WTC11 (cell line): ENCODE measurements around the gene FHIT. TPM values are rescaled to one million over a fixed set of nuclear protein-coding genes. Genes with fewer than 3 reads are reported as not detected.

Experiments used
- ATAC-seq: fragments of 200-7000 bp; cut with Tn5 transposase; 2 replicates; pipeline ENCODE4 v1.10.0; 2021; ENCODE audit warnings: mild to moderate bottlenecking, moderate library complexity
- CTCF ChIA-PET: fragments of 300-600 bp; sonication (Branson Sonifier 250); formaldehyde crosslinking; loops from one replicate; lab custom pipeline; 2021; ENCODE audit warnings: antibody characterized with exemption; lab: Charles Lee
- POLR2A ChIA-PET: fragments of 350-600 bp; sonication (Branson Sonifier 250); formaldehyde crosslinking; loops from one replicate; lab custom pipeline; 2021; ENCODE audit warnings: antibody characterized with exemption; lab: Charles Lee
- DNase-seq: peaks from one replicate; pipeline ENCODE4 v3.0.0; 2021; ENCODE audit warnings: low spot score
- H3K27ac Mint-ChIP-seq: 2 replicates; pipeline ENCODE4 v1.8.0; 2021; ENCODE audit warnings: mixed read lengths
- H3K27me3 Mint-ChIP-seq: 2 replicates; pipeline ENCODE4 v1.8.0; 2021; ENCODE audit warnings: low read depth, mild to moderate bottlenecking, moderate library complexity, mixed read lengths
- H3K36me3 Mint-ChIP-seq: 2 replicates; pipeline ENCODE4 v1.8.0; 2021; ENCODE audit warnings: mixed read lengths
- H3K4me1 Mint-ChIP-seq: 2 replicates; pipeline ENCODE4 v1.8.0; 2022; ENCODE audit warnings: mixed read lengths
- H3K4me3 Mint-ChIP-seq: 2 replicates; pipeline ENCODE4 v1.8.0; 2021; ENCODE audit warnings: mild to moderate bottlenecking, moderate library complexity, mixed read lengths
- H3K9me3 Mint-ChIP-seq: 2 replicates; pipeline ENCODE4 v1.8.0; 2021; ENCODE audit warnings: mixed read lengths
- ATF1 ChIP-seq: sonication (generic); formaldehyde crosslinking; IDR thresholded peaks from 2 replicates; pipeline ENCODE4 v1.8.1; 2023; ENCODE audit warnings: mild to moderate bottlenecking, moderate library complexity, missing genetic modification reagents
- CBFB ChIP-seq: sonication (generic); formaldehyde crosslinking; IDR thresholded peaks from 2 replicates; pipeline ENCODE4 v1.8.1; 2022; ENCODE audit warnings: mild to moderate bottlenecking, low read depth, missing genetic modification reagents
- ELF4 ChIP-seq: sonication (generic); formaldehyde crosslinking; IDR thresholded peaks from 2 replicates; pipeline ENCODE4 v1.8.1; 2022; ENCODE audit warnings: low read depth, mild to moderate bottlenecking, moderate library complexity, missing genetic modification reagents
- FOXJ3 ChIP-seq: sonication (generic); formaldehyde crosslinking; IDR thresholded peaks from 2 replicates; pipeline ENCODE4 v1.9.0; 2021; ENCODE audit warnings: missing genetic modification reagents, mild to moderate bottlenecking, borderline replicate concordance
- FOXP1 ChIP-seq: sonication (generic); formaldehyde crosslinking; IDR thresholded peaks from 2 replicates; pipeline ENCODE4 v1.8.0; 2022; ENCODE audit warnings: missing genetic modification reagents, mild to moderate bottlenecking, moderate library complexity, borderline replicate concordance
- GABPB1 ChIP-seq: sonication (generic); formaldehyde crosslinking; IDR thresholded peaks from 2 replicates; pipeline ENCODE4 v1.8.1; 2023; ENCODE audit warnings: mild to moderate bottlenecking, missing genetic modification reagents
- HMGA2 ChIP-seq: fragments of 250-450 bp; sonication (Bioruptor Pico); IDR thresholded peaks from 2 replicates; pipeline ENCODE4 v1.4.0; 2021; ENCODE audit warnings: mild to moderate bottlenecking, moderate library complexity
- IRF2 ChIP-seq: sonication (generic); formaldehyde crosslinking; IDR thresholded peaks from 2 replicates; pipeline ENCODE4 v1.8.0; 2022; ENCODE audit warnings: low read depth, missing genetic modification reagents, borderline replicate concordance
- JAZF1 ChIP-seq: fragments of 250-450 bp; sonication (Bioruptor Pico); IDR thresholded peaks from 2 replicates; pipeline ENCODE4 v1.9.0; 2021; ENCODE audit warnings: moderate library complexity, mild to moderate bottlenecking, inconsistent platforms
- KAT7 ChIP-seq: sonication (generic); formaldehyde crosslinking; IDR thresholded peaks from 2 replicates; pipeline ENCODE4 v1.8.1; 2023; ENCODE audit warnings: missing genetic modification reagents, mild to moderate bottlenecking, borderline replicate concordance
- NR2C2 ChIP-seq: sonication (generic); formaldehyde crosslinking; IDR thresholded peaks from 2 replicates; pipeline ENCODE4 v1.8.0; 2022; ENCODE audit warnings: mild to moderate bottlenecking, missing genetic modification reagents
- SMAD4 ChIP-seq: sonication (generic); formaldehyde crosslinking; IDR thresholded peaks from 2 replicates; pipeline ENCODE4 v1.8.0; 2022; ENCODE audit warnings: mild to moderate bottlenecking, missing genetic modification reagents
- ZBTB21 ChIP-seq: sonication (generic); formaldehyde crosslinking; IDR thresholded peaks from 2 replicates; pipeline ENCODE4 v1.8.1; 2023; ENCODE audit warnings: mild to moderate bottlenecking, missing genetic modification reagents, borderline replicate concordance
- ZNF219 ChIP-seq: sonication (generic); formaldehyde crosslinking; IDR thresholded peaks from 2 replicates; pipeline ENCODE4 v1.8.0; 2023; ENCODE audit warnings: missing genetic modification reagents, mild to moderate bottlenecking, borderline replicate concordance
- ZNF396 ChIP-seq: fragments of 250-450 bp; sonication (Bioruptor Pico); IDR thresholded peaks from 2 replicates; pipeline ENCODE4 v1.8.0; 2021; ENCODE audit warnings: mild to moderate bottlenecking, moderate library complexity, borderline replicate concordance
- ZNF416 ChIP-seq: fragments of 250-450 bp; sonication (Bioruptor Pico); IDR thresholded peaks from 2 replicates; pipeline ENCODE4 v1.9.0; 2021; ENCODE audit warnings: mild to moderate bottlenecking, inconsistent platforms
- total RNA-seq: library from RNA; stranded (reverse); gene quantifications from 3 replicates; pipeline ENCODE4 v1.2.3, GENCODE V29; 2021
- TF ChIP-seq, protein P1 (sequence below): fragments of 250-450 bp; sonication (Bioruptor Pico); IDR thresholded peaks from 2 replicates; pipeline ENCODE4 v1.9.0; 2021; ENCODE audit warnings: mild to moderate bottlenecking, borderline replicate concordance
- TF ChIP-seq, protein P2 (sequence below): fragments of 250-450 bp; sonication (Bioruptor Pico); IDR thresholded peaks from 2 replicates; pipeline ENCODE4 v1.8.0; 2021; ENCODE audit warnings: mild to moderate bottlenecking
- TF ChIP-seq, protein P3 (sequence below): sonication (generic); formaldehyde crosslinking; IDR thresholded peaks from 2 replicates; pipeline ENCODE4 v1.8.1; 2022; ENCODE audit warnings: low read depth, mild to moderate bottlenecking, moderate library complexity, missing genetic modification reagents, borderline replicate concordance
- TF ChIP-seq, protein P4 (sequence below): sonication (generic); formaldehyde crosslinking; IDR thresholded peaks from 2 replicates; pipeline ENCODE4 v1.8.0; 2022; ENCODE audit warnings: mild to moderate bottlenecking, missing genetic modification reagents
- TF ChIP-seq, protein P5 (sequence below): sonication (generic); formaldehyde crosslinking; IDR thresholded peaks from 2 replicates; pipeline ENCODE4 v1.8.1; 2023; ENCODE audit warnings: mild to moderate bottlenecking, missing genetic modification reagents
- TF ChIP-seq, protein P6 (sequence below): sonication (generic); formaldehyde crosslinking; IDR thresholded peaks from 2 replicates; pipeline ENCODE4 v1.8.1; 2022; ENCODE audit warnings: mild to moderate bottlenecking, moderate library complexity, missing genetic modification reagents
- TF ChIP-seq, protein P7 (sequence below): fragments of 250-450 bp; sonication (Bioruptor Pico); conservative IDR thresholded peaks from 2 replicates; pipeline ENCODE4 v1.9.0; 2021; ENCODE audit warnings: mild to moderate bottlenecking

FHIT gene
- total RNA-seq, 1 experiment from 2014 or later, result 2.6 TPM

DNA sequence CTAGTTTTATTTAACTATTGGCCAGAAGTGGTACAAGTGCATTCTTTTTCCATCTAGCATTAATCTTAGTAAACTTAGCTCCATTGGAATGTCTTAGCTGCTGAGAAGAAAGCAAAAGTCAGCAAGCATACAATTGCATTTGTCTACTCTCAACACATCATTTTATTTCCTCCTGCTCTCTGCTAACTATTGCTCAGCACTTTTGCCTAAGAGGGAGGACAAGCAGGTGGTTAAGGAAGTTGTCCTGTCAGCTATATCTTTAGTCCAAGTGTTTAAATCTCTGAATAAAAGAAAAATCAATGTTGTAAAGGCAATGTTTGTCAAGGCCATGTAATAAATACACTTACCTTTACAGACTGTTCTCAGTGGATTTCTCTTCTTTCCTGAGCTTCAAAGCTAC lies 51.0 kb downstream of the FHIT start (continued):
- TF ChIP-seq, protein P1, sequence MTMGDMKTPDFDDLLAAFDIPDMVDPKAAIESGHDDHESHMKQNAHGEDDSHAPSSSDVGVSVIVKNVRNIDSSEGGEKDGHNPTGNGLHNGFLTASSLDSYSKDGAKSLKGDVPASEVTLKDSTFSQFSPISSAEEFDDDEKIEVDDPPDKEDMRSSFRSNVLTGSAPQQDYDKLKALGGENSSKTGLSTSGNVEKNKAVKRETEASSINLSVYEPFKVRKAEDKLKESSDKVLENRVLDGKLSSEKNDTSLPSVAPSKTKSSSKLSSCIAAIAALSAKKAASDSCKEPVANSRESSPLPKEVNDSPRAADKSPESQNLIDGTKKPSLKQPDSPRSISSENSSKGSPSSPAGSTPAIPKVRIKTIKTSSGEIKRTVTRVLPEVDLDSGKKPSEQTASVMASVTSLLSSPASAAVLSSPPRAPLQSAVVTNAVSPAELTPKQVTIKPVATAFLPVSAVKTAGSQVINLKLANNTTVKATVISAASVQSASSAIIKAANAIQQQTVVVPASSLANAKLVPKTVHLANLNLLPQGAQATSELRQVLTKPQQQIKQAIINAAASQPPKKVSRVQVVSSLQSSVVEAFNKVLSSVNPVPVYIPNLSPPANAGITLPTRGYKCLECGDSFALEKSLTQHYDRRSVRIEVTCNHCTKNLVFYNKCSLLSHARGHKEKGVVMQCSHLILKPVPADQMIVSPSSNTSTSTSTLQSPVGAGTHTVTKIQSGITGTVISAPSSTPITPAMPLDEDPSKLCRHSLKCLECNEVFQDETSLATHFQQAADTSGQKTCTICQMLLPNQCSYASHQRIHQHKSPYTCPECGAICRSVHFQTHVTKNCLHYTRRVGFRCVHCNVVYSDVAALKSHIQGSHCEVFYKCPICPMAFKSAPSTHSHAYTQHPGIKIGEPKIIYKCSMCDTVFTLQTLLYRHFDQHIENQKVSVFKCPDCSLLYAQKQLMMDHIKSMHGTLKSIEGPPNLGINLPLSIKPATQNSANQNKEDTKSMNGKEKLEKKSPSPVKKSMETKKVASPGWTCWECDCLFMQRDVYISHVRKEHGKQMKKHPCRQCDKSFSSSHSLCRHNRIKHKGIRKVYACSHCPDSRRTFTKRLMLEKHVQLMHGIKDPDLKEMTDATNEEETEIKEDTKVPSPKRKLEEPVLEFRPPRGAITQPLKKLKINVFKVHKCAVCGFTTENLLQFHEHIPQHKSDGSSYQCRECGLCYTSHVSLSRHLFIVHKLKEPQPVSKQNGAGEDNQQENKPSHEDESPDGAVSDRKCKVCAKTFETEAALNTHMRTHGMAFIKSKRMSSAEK (CRISPR knock-in tag), result no peak
- no peak for TF ChIP-seq NR2C2 (CRISPR knock-in tag)
- no peak for TF ChIP-seq GABPB1 (CRISPR knock-in tag)
- TF ChIP-seq, protein P2, sequence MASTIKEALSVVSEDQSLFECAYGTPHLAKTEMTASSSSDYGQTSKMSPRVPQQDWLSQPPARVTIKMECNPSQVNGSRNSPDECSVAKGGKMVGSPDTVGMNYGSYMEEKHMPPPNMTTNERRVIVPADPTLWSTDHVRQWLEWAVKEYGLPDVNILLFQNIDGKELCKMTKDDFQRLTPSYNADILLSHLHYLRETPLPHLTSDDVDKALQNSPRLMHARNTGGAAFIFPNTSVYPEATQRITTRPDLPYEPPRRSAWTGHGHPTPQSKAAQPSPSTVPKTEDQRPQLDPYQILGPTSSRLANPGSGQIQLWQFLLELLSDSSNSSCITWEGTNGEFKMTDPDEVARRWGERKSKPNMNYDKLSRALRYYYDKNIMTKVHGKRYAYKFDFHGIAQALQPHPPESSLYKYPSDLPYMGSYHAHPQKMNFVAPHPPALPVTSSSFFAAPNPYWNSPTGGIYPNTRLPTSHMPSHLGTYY (CRISPR knock-in tag), result no peak
- TF ChIP-seq FOXP1 (CRISPR knock-in tag), result no peak

DNA sequence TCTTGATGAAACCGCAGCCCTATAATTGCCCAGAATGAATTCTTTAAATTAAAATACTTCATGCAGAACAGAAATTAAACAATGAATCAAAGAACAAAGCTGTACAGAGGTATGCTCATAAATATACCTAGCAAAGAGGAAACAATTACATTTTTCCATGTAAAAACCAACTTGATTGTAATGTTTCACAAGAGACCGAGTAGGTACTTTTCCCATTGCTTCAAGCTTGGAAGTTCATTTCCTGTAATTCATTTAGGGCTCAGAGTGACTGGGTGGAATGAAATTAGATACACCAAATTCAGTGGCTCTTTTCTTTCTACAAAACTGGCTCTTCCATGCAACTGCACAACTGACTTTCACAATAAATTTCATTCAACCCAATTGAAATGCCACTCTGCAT lies 51.4 kb downstream of the FHIT start:
- H3K4me3 Mint-ChIP-seq, result no peak overlapping the region
- H3K9me3 Mint-ChIP-seq, result peaks cover 6% of the 10 kb centered on the region
- CTCF ChIA-PET, result no interaction called here
- TF ChIP-seq ATF1 (no peak), ELF4 (CRISPR knock-in tag) (no peak), KAT7 (CRISPR knock-in tag) (no peak), HMGA2 (CRISPR knock-in tag) (no peak), GABPB1 (CRISPR knock-in tag) (no peak), ZNF396 (CRISPR knock-in tag) (no peak), JAZF1 (CRISPR knock-in tag) (no peak), ZBTB21 (CRISPR knock-in tag) (no peak), ZNF416 (CRISPR knock-in tag) (no peak), CBFB (no peak), SMAD4 (CRISPR knock-in tag) (no peak), ZNF219 (no peak), FOXJ3 (CRISPR knock-in tag) (no peak), IRF2 (CRISPR knock-in tag) (no peak)
- TF ChIP-seq, protein P3, sequence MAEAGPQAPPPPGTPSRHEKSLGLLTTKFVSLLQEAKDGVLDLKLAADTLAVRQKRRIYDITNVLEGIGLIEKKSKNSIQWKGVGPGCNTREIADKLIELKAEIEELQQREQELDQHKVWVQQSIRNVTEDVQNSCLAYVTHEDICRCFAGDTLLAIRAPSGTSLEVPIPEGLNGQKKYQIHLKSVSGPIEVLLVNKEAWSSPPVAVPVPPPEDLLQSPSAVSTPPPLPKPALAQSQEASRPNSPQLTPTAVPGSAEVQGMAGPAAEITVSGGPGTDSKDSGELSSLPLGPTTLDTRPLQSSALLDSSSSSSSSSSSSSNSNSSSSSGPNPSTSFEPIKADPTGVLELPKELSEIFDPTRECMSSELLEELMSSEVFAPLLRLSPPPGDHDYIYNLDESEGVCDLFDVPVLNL (CRISPR knock-in tag), result no peak
- TF ChIP-seq, protein P4, sequence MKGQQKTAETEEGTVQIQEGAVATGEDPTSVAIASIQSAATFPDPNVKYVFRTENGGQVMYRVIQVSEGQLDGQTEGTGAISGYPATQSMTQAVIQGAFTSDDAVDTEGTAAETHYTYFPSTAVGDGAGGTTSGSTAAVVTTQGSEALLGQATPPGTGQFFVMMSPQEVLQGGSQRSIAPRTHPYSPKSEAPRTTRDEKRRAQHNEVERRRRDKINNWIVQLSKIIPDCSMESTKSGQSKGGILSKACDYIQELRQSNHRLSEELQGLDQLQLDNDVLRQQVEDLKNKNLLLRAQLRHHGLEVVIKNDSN (CRISPR knock-in tag), result no peak
- TF ChIP-seq, protein P5, sequence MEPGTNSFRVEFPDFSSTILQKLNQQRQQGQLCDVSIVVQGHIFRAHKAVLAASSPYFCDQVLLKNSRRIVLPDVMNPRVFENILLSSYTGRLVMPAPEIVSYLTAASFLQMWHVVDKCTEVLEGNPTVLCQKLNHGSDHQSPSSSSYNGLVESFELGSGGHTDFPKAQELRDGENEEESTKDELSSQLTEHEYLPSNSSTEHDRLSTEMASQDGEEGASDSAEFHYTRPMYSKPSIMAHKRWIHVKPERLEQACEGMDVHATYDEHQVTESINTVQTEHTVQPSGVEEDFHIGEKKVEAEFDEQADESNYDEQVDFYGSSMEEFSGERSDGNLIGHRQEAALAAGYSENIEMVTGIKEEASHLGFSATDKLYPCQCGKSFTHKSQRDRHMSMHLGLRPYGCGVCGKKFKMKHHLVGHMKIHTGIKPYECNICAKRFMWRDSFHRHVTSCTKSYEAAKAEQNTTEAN (CRISPR knock-in tag), result no peak
- TF ChIP-seq, protein P6, sequence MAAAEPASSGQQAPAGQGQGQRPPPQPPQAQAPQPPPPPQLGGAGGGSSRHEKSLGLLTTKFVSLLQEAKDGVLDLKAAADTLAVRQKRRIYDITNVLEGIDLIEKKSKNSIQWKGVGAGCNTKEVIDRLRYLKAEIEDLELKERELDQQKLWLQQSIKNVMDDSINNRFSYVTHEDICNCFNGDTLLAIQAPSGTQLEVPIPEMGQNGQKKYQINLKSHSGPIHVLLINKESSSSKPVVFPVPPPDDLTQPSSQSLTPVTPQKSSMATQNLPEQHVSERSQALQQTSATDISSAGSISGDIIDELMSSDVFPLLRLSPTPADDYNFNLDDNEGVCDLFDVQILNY (CRISPR knock-in tag), result no peak
- TF ChIP-seq, protein P7, sequence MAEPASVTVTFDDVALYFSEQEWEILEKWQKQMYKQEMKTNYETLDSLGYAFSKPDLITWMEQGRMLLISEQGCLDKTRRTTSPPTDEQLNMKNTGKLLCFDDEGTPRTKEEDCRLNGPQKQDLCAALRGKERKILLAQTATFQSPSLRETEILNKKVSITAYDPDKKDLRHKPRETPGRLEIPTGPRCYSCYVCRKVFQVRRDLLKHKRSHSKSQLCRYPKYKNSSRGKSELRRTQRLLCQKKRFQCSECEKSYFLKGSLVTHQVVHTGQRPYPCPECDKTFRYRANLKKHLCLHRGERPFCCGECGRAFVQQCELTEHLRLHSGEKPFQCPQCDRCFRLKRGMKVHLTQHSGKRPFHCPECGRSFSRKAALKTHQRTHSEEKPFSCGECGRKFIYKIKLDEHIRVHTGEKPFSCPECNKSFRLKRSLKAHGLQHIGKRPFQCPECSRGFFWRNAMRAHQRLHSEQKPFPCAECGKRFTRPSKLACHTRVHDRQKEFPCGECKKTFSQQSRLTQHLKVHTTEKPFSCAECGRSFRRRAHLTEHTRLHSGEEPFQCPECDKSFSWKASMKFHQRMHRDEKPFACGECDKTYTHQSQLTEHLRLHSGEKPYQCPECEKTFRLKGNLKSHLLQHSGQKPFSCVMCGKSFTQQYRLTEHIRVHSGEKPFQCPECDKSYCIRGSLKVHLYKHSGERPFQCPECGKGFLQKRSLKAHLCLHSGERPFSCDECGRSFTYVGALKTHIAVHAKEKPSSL (CRISPR knock-in tag), result no peak
- H3K36me3 Mint-ChIP-seq, result peaks cover 4% of the 10 kb centered on the region
- no peaks in the 10 kb centered on the region for H3K27me3 Mint-ChIP-seq
- ATAC-seq, result no peak
- no peak for DNase-seq
- peaks cover 8% of the 10 kb centered on the region for H3K4me1 Mint-ChIP-seq
- POLR2A ChIA-PET, result no interaction called here
- no peak overlapping the region for H3K27ac Mint-ChIP-seq
